Astrocyte (in vitro differentiated cells and primary cell): ENCODE measurements around the gene CFDP1. TPM values are rescaled to one million over a fixed set of nuclear protein-coding genes. Genes with fewer than 3 reads are reported as not detected.
"Not testable (repeated sequence)": the region's sequence is repeated elsewhere in the genome, so short reads cannot be mapped to it uniquely, and the experiment has no call there.

ENCODE experiments used
- DNase-seq: peaks from one replicate; pipeline ENCODE4 v3.0.0-alpha.2; 2010; ENCODE audit warnings: low read depth
- FAIRE-seq: peaks from 2 replicates; lab custom pipeline; 2011; peaks lifted over from hg19 to GRCh38; lab: Jason Lieb, UNC
- H2AFZ ChIP-seq: 2 replicates; pipeline ENCODE4 v1.6.0; 2012; ENCODE audit warnings: low read depth, low read length, inconsistent platforms
- H3K27ac ChIP-seq: 2 replicates; pipeline ENCODE4 v1.5.1; 2011; ENCODE audit warnings: low read depth, low read length, inconsistent platforms
- H3K27me3 ChIP-seq: 2 replicates; pipeline ENCODE4 v1.6.0; 2011; ENCODE audit warnings: low read length, inconsistent platforms; ENCODE audit not compliant: insufficient read depth
- H3K36me3 ChIP-seq: 2 replicates; pipeline ENCODE4 v1.5.1; 2011; ENCODE audit warnings: low read length, inconsistent platforms; ENCODE audit not compliant: insufficient read depth
- H3K4me1 ChIP-seq: 2 replicates; pipeline ENCODE4 v1.5.1; 2011; ENCODE audit warnings: low read length, inconsistent platforms; ENCODE audit not compliant: insufficient read depth
- H3K4me2 ChIP-seq: 2 replicates; pipeline ENCODE4 v1.6.0; 2012; ENCODE audit warnings: low read length, inconsistent platforms
- H3K4me3 ChIP-seq: 2 replicates; pipeline ENCODE4 v1.5.1; 2011; ENCODE audit warnings: low read depth, mild to moderate bottlenecking, low read length, inconsistent platforms; ENCODE audit not compliant: insufficient read depth
- H3K79me2 ChIP-seq: 2 replicates; pipeline ENCODE4 v1.6.0; 2012; ENCODE audit warnings: mild to moderate bottlenecking, low read length, inconsistent platforms; ENCODE audit not compliant: insufficient read depth
- H3K9ac ChIP-seq: 2 replicates; pipeline ENCODE4 v1.6.0; 2012; ENCODE audit warnings: mild to moderate bottlenecking, low read length, inconsistent platforms
- H3K9me3 ChIP-seq: 2 replicates; pipeline ENCODE4 v1.5.1; 2012; ENCODE audit warnings: low read depth, mild to moderate bottlenecking, low read length, inconsistent platforms; ENCODE audit not compliant: insufficient read depth
- H4K20me1 ChIP-seq: 2 replicates; pipeline ENCODE4 v1.6.0; 2012; ENCODE audit warnings: low read length, inconsistent platforms; ENCODE audit not compliant: insufficient read depth
- H3K27ac Mint-ChIP-seq: one replicate; pipeline ENCODE4 v1.8.0; 2021; ENCODE audit warnings: mild to moderate bottlenecking, mixed read lengths; ENCODE audit not compliant: unreplicated experiment
- H3K27me3 Mint-ChIP-seq: one replicate; pipeline ENCODE4 v1.8.0; 2021; ENCODE audit warnings: low read depth, mixed read lengths; ENCODE audit not compliant: unreplicated experiment
- H3K36me3 Mint-ChIP-seq: one replicate; pipeline ENCODE4 v1.8.0; 2021; ENCODE audit warnings: low read depth, mixed read lengths; ENCODE audit not compliant: unreplicated experiment
- H3K4me1 Mint-ChIP-seq: one replicate; pipeline ENCODE4 v1.8.0; 2021; ENCODE audit warnings: low read depth, mixed read lengths; ENCODE audit not compliant: unreplicated experiment
- H3K4me3 Mint-ChIP-seq: one replicate; pipeline ENCODE4 v1.8.0; 2021; ENCODE audit warnings: mild to moderate bottlenecking, moderate library complexity, mixed read lengths; ENCODE audit not compliant: unreplicated experiment
- H3K9me3 Mint-ChIP-seq: one replicate; pipeline ENCODE4 v1.8.0; 2021; ENCODE audit warnings: mild to moderate bottlenecking, mixed read lengths; ENCODE audit not compliant: unreplicated experiment
- EZH2 ChIP-seq: IDR thresholded peaks from 2 replicates; pipeline ENCODE4 v1.6.1; 2012; ENCODE audit warnings: mild to moderate bottlenecking, low read length, inconsistent platforms; ENCODE audit not compliant: insufficient read depth
- total RNA-seq: library from RNA; stranded (reverse); gene quantifications from 2 replicates; pipeline ENCODE4 v1.2.1, GENCODE V29; 2021
- TF ChIP-seq, protein P1 (sequence below): IDR thresholded peaks from 2 replicates; pipeline ENCODE4 v1.5.1; 2011; ENCODE audit warnings: low read depth, mild to moderate bottlenecking, inconsistent platforms, low read length, moderate library complexity; ENCODE audit not compliant: insufficient read depth

CFDP1 gene
- total RNA-seq, 1 donor from 2014 or later: 36.9 TPM

DNA sequence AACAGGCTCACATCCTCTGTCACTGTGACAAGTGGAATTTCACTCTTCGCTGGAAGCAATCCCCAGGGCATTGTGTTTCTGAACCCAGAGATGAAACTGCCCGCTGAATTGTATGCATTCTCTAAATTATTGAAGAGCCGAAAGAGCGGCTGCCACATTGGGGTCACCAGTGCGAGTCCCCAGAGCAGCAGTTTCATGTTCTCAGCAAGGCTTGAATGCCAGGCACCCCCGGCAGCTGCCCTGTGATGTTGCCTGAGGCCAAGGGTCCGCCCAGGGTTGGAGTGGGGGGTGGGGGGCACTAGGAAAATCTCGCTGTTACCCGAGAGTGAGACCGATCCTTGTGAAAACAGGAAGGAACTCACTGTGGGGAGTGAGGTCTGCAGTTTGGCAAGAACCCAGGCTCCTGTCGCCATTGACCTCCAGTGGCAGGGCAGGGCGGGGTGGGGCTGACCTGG is 161.2 kb downstream of the CFDP1 start:
- Histone ChIP-seq H3K27me3 (no peaks in the 10 kb centered on the region), H2AFZ (no peak overlapping the region), H3K27ac (no peak overlapping the region), H3K4me3 (no peak overlapping the region), H3K4me1 (peaks cover 19% of the 10 kb centered on the region), H3K36me3 (no peaks in the 10 kb centered on the region), H4K20me1 (no peaks in the 10 kb centered on the region), H3K9me3 (no peaks in the 10 kb centered on the region), H3K79me2 (no peaks in the 10 kb centered on the region), H3K9ac (no peak overlapping the region), H3K4me2 (peak overlapping the region; percentile 63)
- TF ChIP-seq, protein P1, sequence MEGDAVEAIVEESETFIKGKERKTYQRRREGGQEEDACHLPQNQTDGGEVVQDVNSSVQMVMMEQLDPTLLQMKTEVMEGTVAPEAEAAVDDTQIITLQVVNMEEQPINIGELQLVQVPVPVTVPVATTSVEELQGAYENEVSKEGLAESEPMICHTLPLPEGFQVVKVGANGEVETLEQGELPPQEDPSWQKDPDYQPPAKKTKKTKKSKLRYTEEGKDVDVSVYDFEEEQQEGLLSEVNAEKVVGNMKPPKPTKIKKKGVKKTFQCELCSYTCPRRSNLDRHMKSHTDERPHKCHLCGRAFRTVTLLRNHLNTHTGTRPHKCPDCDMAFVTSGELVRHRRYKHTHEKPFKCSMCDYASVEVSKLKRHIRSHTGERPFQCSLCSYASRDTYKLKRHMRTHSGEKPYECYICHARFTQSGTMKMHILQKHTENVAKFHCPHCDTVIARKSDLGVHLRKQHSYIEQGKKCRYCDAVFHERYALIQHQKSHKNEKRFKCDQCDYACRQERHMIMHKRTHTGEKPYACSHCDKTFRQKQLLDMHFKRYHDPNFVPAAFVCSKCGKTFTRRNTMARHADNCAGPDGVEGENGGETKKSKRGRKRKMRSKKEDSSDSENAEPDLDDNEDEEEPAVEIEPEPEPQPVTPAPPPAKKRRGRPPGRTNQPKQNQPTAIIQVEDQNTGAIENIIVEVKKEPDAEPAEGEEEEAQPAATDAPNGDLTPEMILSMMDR: no peak
- no peak for TF ChIP-seq EZH2
- FAIRE-seq: no peak
- H3K36me3 Mint-ChIP-seq: no peaks in the 10 kb centered on the region
- H3K27ac Mint-ChIP-seq: no peak overlapping the region
- H3K27me3 Mint-ChIP-seq: no peaks in the 10 kb centered on the region
- H3K4me1 Mint-ChIP-seq: peaks cover 5% of the 10 kb centered on the region
- no peak overlapping the region for H3K4me3 Mint-ChIP-seq
- H3K9me3 Mint-ChIP-seq: no peaks in the 10 kb centered on the region
- DNase-seq: no peak

- TF ChIP-seq, protein P1: no peak
- no peak for TF ChIP-seq EZH2
- Mint-ChIP-seq H3K27ac (no peak overlapping the region), H3K36me3 (no peaks in the 10 kb centered on the region), H3K4me3 (no peak overlapping the region), H3K27me3 (no peaks in the 10 kb centered on the region), H3K9me3 (no peaks in the 10 kb centered on the region), H3K4me1 (peaks cover 5% of the 10 kb centered on the region)
- no peaks in the 10 kb centered on the region for H3K9me3 ChIP-seq
- H3K4me2 ChIP-seq: peak overlapping the region; percentile 63
- peaks cover under 1% of the 10 kb centered on the region for H3K79me2 ChIP-seq
- FAIRE-seq (no peak), DNase-seq (no peak)
- H3K27me3 ChIP-seq: no peaks in the 10 kb centered on the region
- H3K9ac ChIP-seq: no peak overlapping the region
- no peaks in the 10 kb centered on the region for H3K36me3 ChIP-seq
- H3K4me3 ChIP-seq: no peak overlapping the region
- no peaks in the 10 kb centered on the region for H4K20me1 ChIP-seq
- peaks cover 20% of the 10 kb centered on the region for H3K4me1 ChIP-seq
- H3K27ac ChIP-seq: no peak overlapping the region
- H2AFZ ChIP-seq: no peak overlapping the region
Measured at GRCh38 chr16:75271441-75272096, 161.7 kb downstream of the CFDP1 start.

GRCh38 chr16:75269358-75269757 is 163.9 kb downstream of the CFDP1 start:
- not testable (repeated sequence) for H3K9me3 Mint-ChIP-seq, H3K4me3 ChIP-seq, H3K27me3 ChIP-seq, H3K4me2 ChIP-seq, FAIRE-seq, H3K27me3 Mint-ChIP-seq, H3K9ac ChIP-seq, H3K4me1 Mint-ChIP-seq, H4K20me1 ChIP-seq, H3K27ac Mint-ChIP-seq, DNase-seq, H3K9me3 ChIP-seq, H3K4me3 Mint-ChIP-seq, H3K27ac ChIP-seq, H2AFZ ChIP-seq, H3K36me3 ChIP-seq, H3K36me3 Mint-ChIP-seq
- Histone ChIP-seq H3K79me2 (peaks cover 22% of the 10 kb centered on the region), H3K4me1 (peaks cover 30% of the 10 kb centered on the region)
